GM23338 (cell line): ENCODE data around the gene GSTM5.
"Not testable (repeated sequence)": the region's sequence is repeated elsewhere in the genome, so short reads cannot be mapped to it uniquely, and the experiment has no call there.

Source experiments
- CREB1 ChIP-seq: fragments of 250-450 bp; sonication (Bioruptor Pico); IDR thresholded peaks from 2 replicates; pipeline ENCODE4 v1.5.0; 2020; ENCODE audit warnings: low read depth, mild to moderate bottlenecking, moderate library complexity
- EZH2 ChIP-seq: fragments of 200-600 bp; sonication (generic); IDR thresholded peaks from one replicate; pipeline ENCODE4 v1.8.0; 2017; ENCODE audit warnings: antibody characterized with exemption, mild to moderate bottlenecking, low read depth; ENCODE audit not compliant: unreplicated experiment
- EZH2phosphoT487 ChIP-seq: fragments of 200-600 bp; sonication (generic); IDR thresholded peaks from one replicate; pipeline ENCODE4 v1.8.1; 2018; ENCODE audit warnings: antibody characterized with exemption; ENCODE audit not compliant: unreplicated experiment
- JUNB ChIP-seq: IDR thresholded peaks from one replicate; pipeline ENCODE4 v1.6.1; 2016; ENCODE audit warnings: antibody characterized with exemption; ENCODE audit not compliant: unreplicated experiment
- NANOG ChIP-seq: IDR thresholded peaks from 2 replicates; pipeline ENCODE4 v1.6.1; 2016; ENCODE audit warnings: antibody characterized with exemption, borderline replicate concordance
- POLR2AphosphoS5 ChIP-seq: IDR thresholded peaks from 2 replicates; pipeline ENCODE4 v1.6.1; 2016; ENCODE audit warnings: antibody characterized with exemption, low read depth
- STAT1 ChIP-seq: IDR thresholded peaks from one replicate; pipeline ENCODE4 v1.6.1; 2016; ENCODE audit warnings: antibody characterized with exemption; ENCODE audit not compliant: unreplicated experiment
- ZNF114 ChIP-seq: fragments of 250-450 bp; sonication (Bioruptor Pico); IDR thresholded peaks from 2 replicates; pipeline ENCODE4 v1.5.0; 2020; ENCODE audit warnings: mild to moderate bottlenecking, moderate library complexity
- ZNF331 ChIP-seq: fragments of 250-450 bp; sonication (Bioruptor Pico); IDR thresholded peaks from 2 replicates; pipeline ENCODE4 v1.5.0; 2020; ENCODE audit warnings: low read depth, mild to moderate bottlenecking, moderate library complexity
- TF ChIP-seq, protein P1 (sequence below), 2 experiments: fragments of 200-600 bp in 1 of 2; sonication (generic) in 1 of 2; conservative IDR thresholded peaks; 2 replicates each; pipeline versions ENCODE4 v1.5.1 to v1.6.1; 2016 to 2017; ENCODE audit warnings: antibody characterized with exemption in 2 of 2, low read depth in 2 of 2, mild to moderate bottlenecking in 2 of 2, moderate library complexity in 1 of 2
- TF ChIP-seq, protein P2 (sequence below): IDR thresholded peaks from one replicate; pipeline ENCODE4 v1.6.1; 2018; ENCODE audit warnings: antibody characterized with exemption; ENCODE audit not compliant: unreplicated experiment
- TF ChIP-seq, protein P3 (sequence below): IDR thresholded peaks from 2 replicates; pipeline ENCODE4 v1.6.1; 2016; ENCODE audit warnings: antibody characterized with exemption
- TF ChIP-seq, protein P4 (sequence below): fragments of 250-450 bp; sonication (Bioruptor Pico); IDR thresholded peaks from 2 replicates; pipeline ENCODE4 v1.5.0; 2020; ENCODE audit warnings: mild to moderate bottlenecking, moderate library complexity

DNA sequence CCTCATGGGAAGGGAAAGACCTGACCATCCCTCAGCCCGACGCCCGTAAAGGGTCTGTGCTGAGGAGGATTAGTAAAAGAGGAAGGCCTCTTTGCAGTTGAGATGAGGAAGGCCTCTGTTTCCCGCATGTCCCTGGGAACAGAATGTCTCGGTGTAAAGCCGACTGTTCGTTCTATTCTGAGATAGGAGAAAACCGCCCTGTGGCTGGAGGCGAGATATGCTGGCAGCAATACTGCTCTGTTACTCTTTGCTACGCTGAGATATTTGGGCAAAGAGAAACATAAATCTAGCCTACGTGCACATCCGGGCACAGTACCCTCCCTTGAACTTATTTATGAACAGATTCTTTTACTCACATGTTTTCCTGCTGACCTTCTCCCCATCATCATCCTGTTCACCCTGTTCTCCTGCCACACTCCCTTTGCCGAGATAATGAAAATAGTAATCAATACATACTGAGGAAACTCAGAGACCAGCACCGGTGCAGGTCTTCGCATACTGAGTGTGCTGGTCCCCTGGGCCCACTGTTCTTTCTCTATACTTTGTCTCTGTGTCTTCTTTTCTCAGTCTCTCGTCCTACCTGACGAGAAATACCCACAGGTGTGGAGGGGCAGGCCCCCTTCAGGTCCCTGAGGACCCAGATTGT is 55.1 kb downstream of the GSTM5 start:
- TF ChIP-seq, protein P1, sequence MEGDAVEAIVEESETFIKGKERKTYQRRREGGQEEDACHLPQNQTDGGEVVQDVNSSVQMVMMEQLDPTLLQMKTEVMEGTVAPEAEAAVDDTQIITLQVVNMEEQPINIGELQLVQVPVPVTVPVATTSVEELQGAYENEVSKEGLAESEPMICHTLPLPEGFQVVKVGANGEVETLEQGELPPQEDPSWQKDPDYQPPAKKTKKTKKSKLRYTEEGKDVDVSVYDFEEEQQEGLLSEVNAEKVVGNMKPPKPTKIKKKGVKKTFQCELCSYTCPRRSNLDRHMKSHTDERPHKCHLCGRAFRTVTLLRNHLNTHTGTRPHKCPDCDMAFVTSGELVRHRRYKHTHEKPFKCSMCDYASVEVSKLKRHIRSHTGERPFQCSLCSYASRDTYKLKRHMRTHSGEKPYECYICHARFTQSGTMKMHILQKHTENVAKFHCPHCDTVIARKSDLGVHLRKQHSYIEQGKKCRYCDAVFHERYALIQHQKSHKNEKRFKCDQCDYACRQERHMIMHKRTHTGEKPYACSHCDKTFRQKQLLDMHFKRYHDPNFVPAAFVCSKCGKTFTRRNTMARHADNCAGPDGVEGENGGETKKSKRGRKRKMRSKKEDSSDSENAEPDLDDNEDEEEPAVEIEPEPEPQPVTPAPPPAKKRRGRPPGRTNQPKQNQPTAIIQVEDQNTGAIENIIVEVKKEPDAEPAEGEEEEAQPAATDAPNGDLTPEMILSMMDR (conservative IDR thresholded peaks at IDR 0.05; ENCODE audit: low read depth in 2 of 2), result not testable (repeated sequence)
- TF ChIP-seq NANOG; POLR2AphosphoS5; EZH2phosphoT487; STAT1; EZH2; ZNF331 (CRISPR knock-in tag); CREB1; ZNF114 (CRISPR knock-in tag); JUNB: not testable (repeated sequence)
- TF ChIP-seq, protein P2, sequence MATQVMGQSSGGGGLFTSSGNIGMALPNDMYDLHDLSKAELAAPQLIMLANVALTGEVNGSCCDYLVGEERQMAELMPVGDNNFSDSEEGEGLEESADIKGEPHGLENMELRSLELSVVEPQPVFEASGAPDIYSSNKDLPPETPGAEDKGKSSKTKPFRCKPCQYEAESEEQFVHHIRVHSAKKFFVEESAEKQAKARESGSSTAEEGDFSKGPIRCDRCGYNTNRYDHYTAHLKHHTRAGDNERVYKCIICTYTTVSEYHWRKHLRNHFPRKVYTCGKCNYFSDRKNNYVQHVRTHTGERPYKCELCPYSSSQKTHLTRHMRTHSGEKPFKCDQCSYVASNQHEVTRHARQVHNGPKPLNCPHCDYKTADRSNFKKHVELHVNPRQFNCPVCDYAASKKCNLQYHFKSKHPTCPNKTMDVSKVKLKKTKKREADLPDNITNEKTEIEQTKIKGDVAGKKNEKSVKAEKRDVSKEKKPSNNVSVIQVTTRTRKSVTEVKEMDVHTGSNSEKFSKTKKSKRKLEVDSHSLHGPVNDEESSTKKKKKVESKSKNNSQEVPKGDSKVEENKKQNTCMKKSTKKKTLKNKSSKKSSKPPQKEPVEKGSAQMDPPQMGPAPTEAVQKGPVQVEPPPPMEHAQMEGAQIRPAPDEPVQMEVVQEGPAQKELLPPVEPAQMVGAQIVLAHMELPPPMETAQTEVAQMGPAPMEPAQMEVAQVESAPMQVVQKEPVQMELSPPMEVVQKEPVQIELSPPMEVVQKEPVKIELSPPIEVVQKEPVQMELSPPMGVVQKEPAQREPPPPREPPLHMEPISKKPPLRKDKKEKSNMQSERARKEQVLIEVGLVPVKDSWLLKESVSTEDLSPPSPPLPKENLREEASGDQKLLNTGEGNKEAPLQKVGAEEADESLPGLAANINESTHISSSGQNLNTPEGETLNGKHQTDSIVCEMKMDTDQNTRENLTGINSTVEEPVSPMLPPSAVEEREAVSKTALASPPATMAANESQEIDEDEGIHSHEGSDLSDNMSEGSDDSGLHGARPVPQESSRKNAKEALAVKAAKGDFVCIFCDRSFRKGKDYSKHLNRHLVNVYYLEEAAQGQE, result not testable (repeated sequence)
- TF ChIP-seq, protein P3, sequence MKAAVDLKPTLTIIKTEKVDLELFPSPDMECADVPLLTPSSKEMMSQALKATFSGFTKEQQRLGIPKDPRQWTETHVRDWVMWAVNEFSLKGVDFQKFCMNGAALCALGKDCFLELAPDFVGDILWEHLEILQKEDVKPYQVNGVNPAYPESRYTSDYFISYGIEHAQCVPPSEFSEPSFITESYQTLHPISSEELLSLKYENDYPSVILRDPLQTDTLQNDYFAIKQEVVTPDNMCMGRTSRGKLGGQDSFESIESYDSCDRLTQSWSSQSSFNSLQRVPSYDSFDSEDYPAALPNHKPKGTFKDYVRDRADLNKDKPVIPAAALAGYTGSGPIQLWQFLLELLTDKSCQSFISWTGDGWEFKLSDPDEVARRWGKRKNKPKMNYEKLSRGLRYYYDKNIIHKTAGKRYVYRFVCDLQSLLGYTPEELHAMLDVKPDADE, result not testable (repeated sequence)
- TF ChIP-seq, protein P4, sequence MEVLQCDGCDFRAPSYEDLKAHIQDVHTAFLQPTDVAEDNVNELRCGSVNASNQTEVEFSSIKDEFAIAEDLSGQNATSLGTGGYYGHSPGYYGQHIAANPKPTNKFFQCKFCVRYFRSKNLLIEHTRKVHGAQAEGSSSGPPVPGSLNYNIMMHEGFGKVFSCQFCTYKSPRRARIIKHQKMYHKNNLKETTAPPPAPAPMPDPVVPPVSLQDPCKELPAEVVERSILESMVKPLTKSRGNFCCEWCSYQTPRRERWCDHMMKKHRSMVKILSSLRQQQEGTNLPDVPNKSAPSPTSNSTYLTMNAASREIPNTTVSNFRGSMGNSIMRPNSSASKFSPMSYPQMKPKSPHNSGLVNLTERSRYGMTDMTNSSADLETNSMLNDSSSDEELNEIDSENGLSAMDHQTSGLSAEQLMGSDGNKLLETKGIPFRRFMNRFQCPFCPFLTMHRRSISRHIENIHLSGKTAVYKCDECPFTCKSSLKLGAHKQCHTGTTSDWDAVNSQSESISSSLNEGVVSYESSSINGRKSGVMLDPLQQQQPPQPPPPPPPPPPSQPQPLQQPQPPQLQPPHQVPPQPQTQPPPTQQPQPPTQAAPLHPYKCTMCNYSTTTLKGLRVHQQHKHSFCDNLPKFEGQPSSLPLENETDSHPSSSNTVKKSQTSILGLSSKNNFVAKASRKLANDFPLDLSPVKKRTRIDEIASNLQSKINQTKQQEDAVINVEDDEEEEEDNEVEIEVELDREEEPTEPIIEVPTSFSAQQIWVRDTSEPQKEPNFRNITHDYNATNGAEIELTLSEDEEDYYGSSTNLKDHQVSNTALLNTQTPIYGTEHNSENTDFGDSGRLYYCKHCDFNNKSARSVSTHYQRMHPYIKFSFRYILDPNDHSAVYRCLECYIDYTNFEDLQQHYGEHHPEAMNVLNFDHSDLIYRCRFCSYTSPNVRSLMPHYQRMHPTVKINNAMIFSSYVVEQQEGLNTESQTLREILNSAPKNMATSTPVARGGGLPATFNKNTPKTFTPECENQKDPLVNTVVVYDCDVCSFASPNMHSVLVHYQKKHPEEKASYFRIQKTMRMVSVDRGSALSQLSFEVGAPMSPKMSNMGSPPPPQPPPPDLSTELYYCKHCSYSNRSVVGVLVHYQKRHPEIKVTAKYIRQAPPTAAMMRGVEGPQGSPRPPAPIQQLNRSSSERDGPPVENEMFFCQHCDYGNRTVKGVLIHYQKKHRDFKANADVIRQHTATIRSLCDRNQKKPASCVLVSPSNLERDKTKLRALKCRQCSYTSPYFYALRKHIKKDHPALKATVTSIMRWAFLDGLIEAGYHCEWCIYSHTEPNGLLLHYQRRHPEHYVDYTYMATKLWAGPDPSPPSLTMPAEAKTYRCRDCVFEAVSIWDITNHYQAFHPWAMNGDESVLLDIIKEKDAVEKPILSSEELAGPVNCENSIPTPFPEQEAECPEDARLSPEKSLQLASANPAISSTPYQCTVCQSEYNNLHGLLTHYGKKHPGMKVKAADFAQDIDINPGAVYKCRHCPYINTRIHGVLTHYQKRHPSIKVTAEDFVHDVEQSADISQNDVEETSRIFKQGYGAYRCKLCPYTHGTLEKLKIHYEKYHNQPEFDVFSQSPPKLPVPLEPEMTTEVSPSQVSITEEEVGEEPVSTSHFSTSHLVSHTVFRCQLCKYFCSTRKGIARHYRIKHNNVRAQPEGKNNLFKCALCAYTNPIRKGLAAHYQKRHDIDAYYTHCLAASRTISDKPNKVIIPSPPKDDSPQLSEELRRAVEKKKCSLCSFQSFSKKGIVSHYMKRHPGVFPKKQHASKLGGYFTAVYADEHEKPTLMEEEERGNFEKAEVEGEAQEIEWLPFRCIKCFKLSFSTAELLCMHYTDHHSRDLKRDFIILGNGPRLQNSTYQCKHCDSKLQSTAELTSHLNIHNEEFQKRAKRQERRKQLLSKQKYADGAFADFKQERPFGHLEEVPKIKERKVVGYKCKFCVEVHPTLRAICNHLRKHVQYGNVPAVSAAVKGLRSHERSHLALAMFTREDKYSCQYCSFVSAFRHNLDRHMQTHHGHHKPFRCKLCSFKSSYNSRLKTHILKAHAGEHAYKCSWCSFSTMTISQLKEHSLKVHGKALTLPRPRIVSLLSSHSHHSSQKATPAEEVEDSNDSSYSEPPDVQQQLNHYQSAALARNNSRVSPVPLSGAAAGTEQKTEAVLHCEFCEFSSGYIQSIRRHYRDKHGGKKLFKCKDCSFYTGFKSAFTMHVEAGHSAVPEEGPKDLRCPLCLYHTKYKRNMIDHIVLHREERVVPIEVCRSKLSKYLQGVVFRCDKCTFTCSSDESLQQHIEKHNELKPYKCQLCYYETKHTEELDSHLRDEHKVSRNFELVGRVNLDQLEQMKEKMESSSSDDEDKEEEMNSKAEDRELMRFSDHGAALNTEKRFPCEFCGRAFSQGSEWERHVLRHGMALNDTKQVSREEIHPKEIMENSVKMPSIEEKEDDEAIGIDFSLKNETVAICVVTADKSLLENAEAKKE (CRISPR knock-in tag), result not testable (repeated sequence)
